ENCODE results near the gene MYOG. TPM values are rescaled to one million over a fixed set of nuclear protein-coding genes. Genes with fewer than 3 reads are reported as not detected.

Gene MYOG
- total and polyA plus RNA-seq, 12 donors, result 0.11 TPM; not detected in 11

GRCh38 chr1:203099805-203100515, 14.1 kb upstream of the MYOG start:
- 84 to 90% (median 86%) methylated on average over 7 of the region's 7 CpGs for WGBS, 4 donors
- TF ChIP-seq CTCF (IDR thresholded peaks at IDR 0.05) (no peak), POLR2A (IDR thresholded peaks at IDR 0.05) (no peak)
- peaks cover 0 to 5% (median 0%) of the 10 kb centered on the region in 3 donors for H3K9me3 ChIP-seq (replicated peaks in 1 of 3)
- intact Hi-C loops (cut with DNase I), result no loop called here
- DNase-seq, result no peak
- peaks cover 3% of the 10 kb centered on the region for H3K27me3 ChIP-seq
- H3K27ac ChIP-seq, result no peak overlapping the region
- H3K4me3 ChIP-seq, result no peak overlapping the region
- H3K36me3 ChIP-seq (replicated peaks in 1 of 2), result no peaks in the 10 kb centered on the region
- H3K4me1 ChIP-seq (replicated peaks in 1 of 2), result no peaks in the 10 kb centered on the region

- no peak overlapping the region for H3K4me3 ChIP-seq
- H3K27ac ChIP-seq, result no peak overlapping the region
- WGBS, 4 donors, result 78 to 83% (median 81%) methylated on average over 8 of the region's 8 CpGs
- no peak for DNase-seq
- H3K27me3 ChIP-seq, result peaks cover 3% of the 10 kb centered on the region
- intact Hi-C loops (cut with DNase I), result no loop called here
- H3K4me1 ChIP-seq (replicated peaks in 1 of 2), result no peaks in the 10 kb centered on the region
- TF ChIP-seq CTCF (IDR thresholded peaks at IDR 0.05) (no peak), POLR2A (IDR thresholded peaks at IDR 0.05) (no peak)
- H3K9me3 ChIP-seq (replicated peaks in 1 of 3), result peaks cover 0 to 9% (median 0%) of the 10 kb centered on the region in 3 donors
- no peaks in the 10 kb centered on the region for H3K36me3 ChIP-seq (replicated peaks in 1 of 2)
These were observed 13.2 kb upstream of the MYOG start for GRCh38 chr1:203098914-203099520.

- H3K9me3 ChIP-seq (replicated peaks in 1 of 3), result peaks cover 0 to 9% (median 0%) of the 10 kb centered on the region in 3 donors
- no peaks in the 10 kb centered on the region for H3K4me1 ChIP-seq (replicated peaks in 1 of 2)
- no peaks in the 10 kb centered on the region for H3K36me3 ChIP-seq (replicated peaks in 1 of 2)
- TF ChIP-seq CTCF (IDR thresholded peaks at IDR 0.05), result no peak
- intact Hi-C loops (cut with DNase I), result no loop called here
- peaks cover 3% of the 10 kb centered on the region for H3K27me3 ChIP-seq
- 82 to 90% (median 86%) methylated on average over 1 of the region's 1 CpG for WGBS, 4 donors
- no peak for DNase-seq
- H3K27ac ChIP-seq, result no peak overlapping the region
- no peak overlapping the region for H3K4me3 ChIP-seq
These were observed 12.6 kb upstream of the MYOG start for GRCh38 chr1:203098445-203098844.

- no peak for DNase-seq
- Histone ChIP-seq H3K4me3 (no peak overlapping the region), H3K36me3 (replicated peaks in 1 of 2) (no peaks in the 10 kb centered on the region), H3K9me3 (replicated peaks in 1 of 3) (peaks cover 0 to 9% (median 0%) of the 10 kb centered on the region in 3 donors), H3K27ac (no peak overlapping the region), H3K4me1 (replicated peaks in 1 of 2) (no peaks in the 10 kb centered on the region), H3K27me3 (peaks cover 3% of the 10 kb centered on the region)
- WGBS, 4 donors, result 64 to 92% (median 70%) methylated on average over 1 of the region's 1 CpG
- intact Hi-C loops (cut with DNase I), result no loop called here
- TF ChIP-seq CTCF (IDR thresholded peaks at IDR 0.05) (no peak), POLR2A (IDR thresholded peaks at IDR 0.05) (no peak)
These were observed 11.2 kb upstream of the MYOG start for GRCh38 chr1:203097001-203097400.

All from adrenal gland (tissue), 12 donors.